SK-N-SH (cell line): ENCODE measurements around the gene UBE4B. TPM values are rescaled to one million over a fixed set of nuclear protein-coding genes. Genes with fewer than 3 reads are reported as not detected.

Experiments used
- CTCF ChIA-PET: fragments of 300-600, 350-600 bp; formaldehyde crosslinking; extraction: SDS; loops from one replicate; lab custom pipeline; 2021; lab: Yijun Ruan, JAX
- POLR2A ChIA-PET: fragments of 350-600 bp; sonication (Branson Sonifier 250); formaldehyde crosslinking; extraction: SDS; loops from one replicate; lab custom pipeline; 2020; ENCODE audit warnings: antibody characterized with exemption, inconsistent platforms; lab: Yijun Ruan, JAX
- DNase-seq: peaks from one replicate; pipeline ENCODE4 v3.0.0; 2012
- H2AFZ ChIP-seq: fragments of 200-600 bp; sonication (generic); 2 replicates; pipeline ENCODE4 v1.8.1; 2016; ENCODE audit warnings: antibody characterized with exemption, mild to moderate bottlenecking, low read depth
- H3F3A ChIP-seq: fragments of 200-600 bp; sonication (generic); replicated peaks from 2 replicates; pipeline ENCODE3; 2016; ENCODE audit warnings: antibody characterized with exemption, mild to moderate bottlenecking; ENCODE audit not compliant: insufficient read depth
- H3K27ac ChIP-seq, 2 experiments: fragments of 200-500 bp in 1 of 2; fragments of 200-600 bp in 1 of 2; sonication (Bioruptor generic) in 1 of 2; sonication (generic), shearing (Covaris generic) in 1 of 2; 2 replicates each; pipeline versions ENCODE4 v1.5.1 to v1.6.1; 2014 to 2016; ENCODE audit warnings: low read depth in 2 of 2, inconsistent platforms in 1 of 2, low read length in 1 of 2, mild to moderate bottlenecking in 1 of 2, mixed read lengths in 1 of 2
- H3K27me3 ChIP-seq: fragments of 200-600 bp; sonication (generic), shearing (Covaris generic); 2 replicates; pipeline ENCODE4 v1.6.1; 2016; ENCODE audit warnings: mixed run types; ENCODE audit not compliant: insufficient read depth
- H3K36me3 ChIP-seq, 2 experiments: fragments of 200-500 bp in 1 of 2; fragments of 200-600 bp in 1 of 2; sonication (Bioruptor generic) in 1 of 2; sonication (generic) in 1 of 2; replicated peaks in 1 of 2; 2 replicates each; pipeline versions ENCODE3 to v1.5.1; 2014 to 2016; ENCODE audit warnings: low read length in 1 of 2, mild to moderate bottlenecking in 1 of 2; ENCODE audit not compliant: insufficient read depth in 2 of 2, control insufficient read depth in 1 of 2
- H3K4me1 ChIP-seq, 2 experiments: fragments of 200-500 bp in 1 of 2; fragments of 200-600 bp in 1 of 2; sonication (Bioruptor generic) in 1 of 2; sonication (generic), shearing (Covaris generic) in 1 of 2; 2 replicates each; pipeline versions ENCODE4 v1.5.1 to v1.6.1; 2014 to 2016; ENCODE audit warnings: low read depth in 1 of 2, low read length in 1 of 2, mixed run types in 1 of 2; ENCODE audit not compliant: insufficient read depth in 2 of 2, control insufficient read depth in 1 of 2
- H3K4me2 ChIP-seq: fragments of 200-600 bp; sonication (generic), shearing (Covaris generic); 2 replicates; pipeline ENCODE4 v1.6.1; 2017; ENCODE audit warnings: mixed run types
- H3K4me3 ChIP-seq, 2 experiments: fragments of 200-500 bp in 1 of 2; fragments of 200-600 bp in 1 of 2; sonication (Bioruptor generic) in 1 of 2; sonication (generic), shearing (Covaris generic) in 1 of 2; 2 replicates each; pipeline versions ENCODE4 v1.5.1 to v1.8.1; 2014 to 2016; ENCODE audit warnings: low read depth in 2 of 2, inconsistent platforms in 1 of 2, low read length in 1 of 2, mild to moderate bottlenecking in 1 of 2, mixed read lengths in 1 of 2, moderate library complexity in 1 of 2
- H3K79me2 ChIP-seq: fragments of 200-600 bp; sonication (generic); 2 replicates; pipeline ENCODE4 v1.8.1; 2017; ENCODE audit warnings: mild to moderate bottlenecking; ENCODE audit not compliant: insufficient read depth
- H3K9ac ChIP-seq: fragments of 200-600 bp; sonication (generic); 2 replicates; pipeline ENCODE4 v1.6.1; 2017; ENCODE audit warnings: mixed run types
- H3K9me2 ChIP-seq: fragments of 200-600 bp; sonication (generic); 2 replicates; pipeline ENCODE4 v1.6.1; 2017; ENCODE audit warnings: mixed run types
- H3K9me3 ChIP-seq: fragments of 200-600 bp; sonication (generic); 2 replicates; pipeline ENCODE4 v1.6.1; 2017; ENCODE audit warnings: mixed run types, mild to moderate bottlenecking, moderate library complexity
- H4K20me1 ChIP-seq: fragments of 200-600 bp; sonication (generic); 2 replicates; pipeline ENCODE4 v1.6.1; 2017; ENCODE audit warnings: mild to moderate bottlenecking, mixed run types; ENCODE audit not compliant: insufficient read depth
- CHD2 ChIP-seq: fragments of 150-350 bp; IDR thresholded peaks from 2 replicates; pipeline ENCODE4 v1.6.1; 2018; ENCODE audit warnings: low read length; ENCODE audit not compliant: partially characterized antibody
- ELF1 ChIP-seq: IDR thresholded peaks from 2 replicates; pipeline ENCODE4 v1.4.0; 2012
- EP300 ChIP-seq, 2 experiments: IDR thresholded peaks; 2 replicates each; pipeline versions ENCODE4 v1.4.0 to v1.6.1; 2012; ENCODE audit warnings: borderline replicate concordance in 1 of 2, low read depth in 1 of 2, low read length in 1 of 2
- FOXJ3 ChIP-seq: sonication (generic); formaldehyde crosslinking; IDR thresholded peaks from 2 replicates; pipeline ENCODE4 v1.5.1; 2020; ENCODE audit warnings: mild to moderate bottlenecking, missing genetic modification reagents
- FOXM1 ChIP-seq: IDR thresholded peaks from 2 replicates; pipeline ENCODE4 v1.4.0; 2012; ENCODE audit warnings: low read depth, mild to moderate bottlenecking
- GABPA ChIP-seq: IDR thresholded peaks from 2 replicates; pipeline ENCODE4 v1.4.0; 2012; ENCODE audit warnings: low read depth, mild to moderate bottlenecking
- GATA2 ChIP-seq: sonication (generic); formaldehyde crosslinking; IDR thresholded peaks from 2 replicates; pipeline ENCODE4 v1.5.0; 2020; ENCODE audit warnings: mild to moderate bottlenecking, missing genetic modification reagents
- JUND ChIP-seq: IDR thresholded peaks from 2 replicates; pipeline ENCODE4 v1.4.0; 2012
- MAX ChIP-seq: IDR thresholded peaks from 2 replicates; pipeline ENCODE4 v1.4.0; 2012; ENCODE audit warnings: low read depth
- MEF2A ChIP-seq: IDR thresholded peaks from 2 replicates; pipeline ENCODE4 v1.4.0; 2012; ENCODE audit warnings: low read depth, borderline replicate concordance
- MXI1 ChIP-seq: IDR thresholded peaks from 2 replicates; pipeline ENCODE4 v1.6.1; 2012; ENCODE audit warnings: mild to moderate bottlenecking, low read depth, low read length, improper control_type of control experiment
- NRF1 ChIP-seq: IDR thresholded peaks from 2 replicates; pipeline ENCODE4 v1.6.1; 2012; ENCODE audit warnings: low read depth, mild to moderate bottlenecking, low read length
- POLR2AphosphoS5 ChIP-seq: IDR thresholded peaks from 2 replicates; pipeline ENCODE4 v1.6.1; 2012; ENCODE audit warnings: low read depth, low read length
- RCOR1 ChIP-seq: fragments of 150-350 bp; IDR thresholded peaks from 2 replicates; pipeline ENCODE4 v1.6.1; 2017; ENCODE audit warnings: antibody characterized with exemption, low read length
- REST ChIP-seq: IDR thresholded peaks from 2 replicates; pipeline ENCODE4 v1.6.1; 2012; ENCODE audit warnings: mild to moderate bottlenecking, low read depth, low read length, moderate library complexity
- RFX5 ChIP-seq: IDR thresholded peaks from 2 replicates; pipeline ENCODE4 v1.6.1; 2012; ENCODE audit warnings: mild to moderate bottlenecking, improper control_type of control experiment, low read length
- SMC3 ChIP-seq: IDR thresholded peaks from 2 replicates; pipeline ENCODE4 v1.6.1; 2012; ENCODE audit warnings: low read depth, low read length, improper control_type of control experiment
- TAF1 ChIP-seq: IDR thresholded peaks from 2 replicates; pipeline ENCODE4 v1.6.1; 2012; ENCODE audit warnings: low read depth, mild to moderate bottlenecking, low read length, moderate library complexity, borderline replicate concordance
- USF1 ChIP-seq: IDR thresholded peaks from 2 replicates; pipeline ENCODE4 v1.4.0; 2012; ENCODE audit warnings: low read depth, borderline replicate concordance
- USF2 ChIP-seq: fragments of 150-350 bp; IDR thresholded peaks from 2 replicates; pipeline ENCODE4 v1.6.1; 2017; ENCODE audit warnings: antibody characterized with exemption, low read length, low read depth, borderline replicate concordance
- YY1 ChIP-seq: IDR thresholded peaks from 2 replicates; pipeline ENCODE4 v1.4.0; 2012; ENCODE audit warnings: low read depth, mild to moderate bottlenecking
- WGBS: methylation state at CpG from one replicate; pipeline ENCODE4 v1.1.6; 2017; ENCODE audit warnings: low lambda C conversion rate; 5-methylcytosine and 5-hydroxymethylcytosine counted together
- polyA plus RNA-seq, 3 experiments: library from polyadenylated mRNA; depleted of rRNA; stranded (reverse); fragments of >200 nt; gene quantifications; 2 replicates each; pipeline ENCODE4 v1.2.3, GENCODE V29; 2012

Gene UBE4B
- polyA plus RNA-seq, 1 of the 3 experiments (the other 2 are of a cell fraction), result 19.1 TPM

- no peak for TF ChIP-seq RCOR1
- TF ChIP-seq, all 33 proteins: peak for 0
Measured at GRCh38 chr1:10019561-10019960, 13.2 kb upstream of the UBE4B start (continued).

GRCh38 chr1:10020086-10020485, 12.7 kb upstream of the UBE4B start:
- TF ChIP-seq TAF1 (no peak), FOXM1 (no peak), MEF2A (no peak), CHD2 (no peak), MXI1 (no peak), GABPA (no peak), YY1 (no peak), EP300 (IDR thresholded peaks at IDR 0.05; ENCODE audit: borderline replicate concordance in 1 of 2, low read depth in 1 of 2, low read length in 1 of 2) (no peak), ELF1 (no peak), REST (no peak), JUND (no peak), USF1 (no peak), FOXJ3 (CRISPR knock-in tag) (no peak), MAX (no peak), USF2 (no peak), POLR2AphosphoS5 (no peak), GATA2 (no peak), RFX5 (no peak), NRF1 (no peak), SMC3 (no peak)
- 90% methylated on average over 3 of the region's 3 CpGs for WGBS
- no peak overlapping the region for H3K4me2 ChIP-seq
- H3K27me3 ChIP-seq, result no peaks in the 10 kb centered on the region
- POLR2A ChIA-PET, result no interaction called here
- H3F3A ChIP-seq, result peaks cover 4% of the 10 kb centered on the region
- no peak overlapping the region for H2AFZ ChIP-seq
- no peaks in the 10 kb centered on the region for H4K20me1 ChIP-seq
- no peaks in the 10 kb centered on the region for H3K36me3 ChIP-seq
- no peaks in the 10 kb centered on the region for H3K9me2 ChIP-seq
- no peak overlapping the region for H3K4me3 ChIP-seq
- CTCF ChIA-PET, result interaction anchor here (0.7 to 2.6 kb wide), 4 partner anchors 10 to 77 kb away, joined by 3 to 8 read pairs (median 3); partner anchors contain the start of genes LZIC and NMNAT1
- no peak overlapping the region for H3K9ac ChIP-seq
- H3K79me2 ChIP-seq, result no peaks in the 10 kb centered on the region
- no peaks in the 10 kb centered on the region for H3K9me3 ChIP-seq
- H3K27ac ChIP-seq, result no peak overlapping the region
- peaks cover 0 to 9% of the 10 kb centered on the region in 2 experiments; a peak in 1 of 4 replicates for H3K4me1 ChIP-seq
- DNase-seq, result no peak
